ENCODE data around the gene ZNF592.

DNA sequence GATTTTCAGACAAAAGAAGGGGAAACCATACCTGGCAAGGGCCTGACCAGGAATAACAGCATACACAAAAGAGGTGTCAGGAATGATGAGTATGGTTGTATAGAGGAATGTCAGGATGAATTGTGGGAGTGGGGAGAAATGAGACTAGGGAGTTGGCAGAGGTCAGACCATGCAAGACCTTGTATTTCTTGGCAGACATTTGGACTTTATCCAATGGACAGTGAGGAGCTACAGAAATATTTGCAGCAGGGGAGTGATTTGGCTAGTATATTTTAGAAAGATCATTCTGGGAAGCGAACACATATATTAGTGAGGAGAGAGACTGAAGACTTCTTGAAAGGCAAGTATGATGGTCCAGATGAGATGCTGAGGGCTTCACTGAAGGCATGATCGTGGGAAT is 43.4 kb downstream of the ZNF592 start:
- no peak for TF ChIP-seq POLR2AphosphoS5 (IDR thresholded peaks at IDR 0.05; ENCODE audit: low read depth, low read length)
- TF ChIP-seq POLR2A (IDR thresholded peaks at IDR 0.05; ENCODE audit: low read depth, low read length), result no peak
- TF ChIP-seq TAF1 (IDR thresholded peaks at IDR 0.05; ENCODE audit: borderline replicate concordance, low read depth, low read length), result no peak

All from GM12892 (cell line).